ENCODE measurements around the gene IFI44. TPM values are rescaled to one million over a fixed set of nuclear protein-coding genes. Genes with fewer than 3 reads are reported as not detected.

The IFI44 gene
- total and polyA plus RNA-seq, 2 donors (not counting 3 experiments of a cell fraction or from before 2014, with no cell fraction given), result 11.8 to 12.3 TPM

DNA sequence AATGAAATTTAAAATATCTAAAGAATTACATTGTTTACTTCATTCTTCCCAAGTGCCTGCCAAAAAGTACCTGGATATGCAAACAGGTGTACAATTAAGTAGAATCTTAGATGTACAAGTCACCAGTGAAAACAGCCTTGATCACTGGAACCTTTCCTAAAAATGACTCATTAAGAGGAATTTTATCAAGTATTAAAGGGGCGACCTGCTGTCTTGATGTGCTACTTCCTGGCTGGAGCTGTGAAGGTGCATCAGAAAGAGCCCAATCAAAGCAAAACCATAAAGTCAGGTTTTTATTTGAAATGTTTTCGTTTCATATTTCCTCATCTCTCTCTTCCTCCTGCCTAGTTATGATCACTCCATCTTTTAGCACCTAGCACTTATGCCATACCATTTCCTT lies 33.4 kb downstream of the IFI44 start:
- Histone ChIP-seq H3K36me3 (ENCODE audit: control insufficient read depth in 2 of 2, extremely low read depth in 1 of 2, insufficient read depth in 2 of 2, low read length in 2 of 2) (no peaks in the 10 kb centered on the region), H3K4me1 (ENCODE audit: control insufficient read depth, extremely low read depth, insufficient read depth, low read length) (no peaks in the 10 kb centered on the region), H3K9ac (replicated peaks; ENCODE audit: extremely low read depth, insufficient read depth, low read length) (no peak overlapping the region), H3K9me1 (replicated peaks; ENCODE audit: control insufficient read depth, extremely low read depth, insufficient read depth, low read length) (no peaks in the 10 kb centered on the region), H3K27me3 (ENCODE audit: control insufficient read depth in 2 of 2, insufficient read depth in 2 of 2, low read length in 2 of 2) (no peaks in the 10 kb centered on the region), H3K4me3 (replicated peaks in 1 of 3; ENCODE audit: insufficient read depth in 1 of 3, low read depth in 1 of 3, low read length in 3 of 3) (no peak overlapping the region), H3K9me3 (replicated peaks; ENCODE audit: control insufficient read depth, insufficient read depth, low read length) (no peaks in the 10 kb centered on the region), H4K20me1 (replicated peaks; ENCODE audit: control insufficient read depth, extremely low read depth, insufficient read depth, low read length) (no peaks in the 10 kb centered on the region), H3K79me2 (ENCODE audit: control insufficient read depth, insufficient read depth, low read length) (no peaks in the 10 kb centered on the region), H3K4me2 (ENCODE audit: insufficient read depth, low read length) (no peak overlapping the region), H3K27ac (ENCODE audit: insufficient read depth, low read depth, low read length) (no peak overlapping the region), H2AFZ (ENCODE audit: low read depth, low read length) (no peak overlapping the region)
- FAIRE-seq, result no peak
- dilution Hi-C loops (cut with MboI; ENCODE audit: extremely low pct_ligation_motif_present, low sequenced_read_pairs), result no loop called here
- intact Hi-C loops (cut with micrococcal nuclease), result no loop called here
- no peak for TF ChIP-seq JUN (IDR thresholded peaks at IDR 0.05; ENCODE audit: borderline replicate concordance, insufficient read depth, insufficient read length, low read depth)
- TF ChIP-seq FOS (IDR thresholded peaks at IDR 0.05; ENCODE audit: borderline replicate concordance, insufficient read depth, low read length), result peak; percentile 34
- ChIA-PET POLR2A (no interaction called here), CTCF (interaction anchor here (1.6 kb wide), 1 partner anchor 156 kb away, joined by 3 read pairs; no protein-coding TSS in a partner anchor)
- DNase-seq (ENCODE audit: low read depth, low spot score), result peak; percentile 16
- no TSS peak for BruUV-seq (replicated peaks)

DNA sequence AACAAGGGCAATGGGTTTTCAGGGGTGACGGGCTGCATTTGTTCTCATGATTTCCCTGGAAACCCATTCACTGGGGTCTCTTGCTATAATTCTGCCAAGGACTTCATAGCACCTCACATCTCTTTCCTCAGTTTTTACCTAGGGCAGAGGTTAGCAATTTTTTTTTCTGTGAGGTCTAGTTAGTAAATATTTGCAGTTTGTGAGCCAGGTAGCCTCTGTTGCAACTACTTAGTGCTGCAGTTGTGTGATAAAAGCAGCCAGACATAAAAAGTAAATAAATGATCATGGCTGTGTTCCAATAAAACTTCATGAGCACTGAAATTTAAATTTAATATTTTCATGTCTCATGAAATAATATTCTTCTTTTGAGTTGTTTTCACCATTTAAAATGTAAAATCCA lies 37.7 kb downstream of the IFI44 start:
- Histone ChIP-seq H3K9me1 (replicated peaks; ENCODE audit: control insufficient read depth, extremely low read depth, insufficient read depth, low read length) (no peaks in the 10 kb centered on the region), H2AFZ (ENCODE audit: low read depth, low read length) (no peak overlapping the region), H3K27me3 (ENCODE audit: control insufficient read depth in 2 of 2, insufficient read depth in 2 of 2, low read length in 2 of 2) (no peaks in the 10 kb centered on the region), H3K4me2 (ENCODE audit: insufficient read depth, low read length) (no peak overlapping the region), H3K9me3 (replicated peaks; ENCODE audit: control insufficient read depth, insufficient read depth, low read length) (no peaks in the 10 kb centered on the region), H3K9ac (replicated peaks; ENCODE audit: extremely low read depth, insufficient read depth, low read length) (no peak overlapping the region), H3K79me2 (ENCODE audit: control insufficient read depth, insufficient read depth, low read length) (no peaks in the 10 kb centered on the region), H3K27ac (ENCODE audit: insufficient read depth, low read depth, low read length) (no peak overlapping the region), H3K4me3 (replicated peaks in 1 of 3; ENCODE audit: insufficient read depth in 1 of 3, low read depth in 1 of 3, low read length in 3 of 3) (no peak overlapping the region), H3K4me1 (ENCODE audit: control insufficient read depth, extremely low read depth, insufficient read depth, low read length) (peaks cover 2% of the 10 kb centered on the region), H4K20me1 (replicated peaks; ENCODE audit: control insufficient read depth, extremely low read depth, insufficient read depth, low read length) (no peaks in the 10 kb centered on the region), H3K36me3 (ENCODE audit: control insufficient read depth in 2 of 2, extremely low read depth in 1 of 2, insufficient read depth in 2 of 2, low read length in 2 of 2) (no peaks in the 10 kb centered on the region)
- intact Hi-C loops (cut with micrococcal nuclease), result loop anchor here (5.0 kb wide), 1 partner anchor 665 kb away; no protein-coding TSS in a partner anchor
- POLR2A ChIA-PET, result no interaction called here
- BruUV-seq (replicated peaks), result no TSS peak
- dilution Hi-C loops (cut with MboI; ENCODE audit: extremely low pct_ligation_motif_present, low sequenced_read_pairs), result no loop called here
- TF ChIP-seq, protein P1, sequence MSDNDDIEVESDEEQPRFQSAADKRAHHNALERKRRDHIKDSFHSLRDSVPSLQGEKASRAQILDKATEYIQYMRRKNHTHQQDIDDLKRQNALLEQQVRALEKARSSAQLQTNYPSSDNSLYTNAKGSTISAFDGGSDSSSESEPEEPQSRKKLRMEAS (IDR thresholded peaks at IDR 0.05; ENCODE audit: insufficient read depth, insufficient read length), result no peak
- TF ChIP-seq MYC (IDR thresholded peaks at IDR 0.05; ENCODE audit: low read depth, low read length), result no peak
- TF ChIP-seq, protein P2, sequence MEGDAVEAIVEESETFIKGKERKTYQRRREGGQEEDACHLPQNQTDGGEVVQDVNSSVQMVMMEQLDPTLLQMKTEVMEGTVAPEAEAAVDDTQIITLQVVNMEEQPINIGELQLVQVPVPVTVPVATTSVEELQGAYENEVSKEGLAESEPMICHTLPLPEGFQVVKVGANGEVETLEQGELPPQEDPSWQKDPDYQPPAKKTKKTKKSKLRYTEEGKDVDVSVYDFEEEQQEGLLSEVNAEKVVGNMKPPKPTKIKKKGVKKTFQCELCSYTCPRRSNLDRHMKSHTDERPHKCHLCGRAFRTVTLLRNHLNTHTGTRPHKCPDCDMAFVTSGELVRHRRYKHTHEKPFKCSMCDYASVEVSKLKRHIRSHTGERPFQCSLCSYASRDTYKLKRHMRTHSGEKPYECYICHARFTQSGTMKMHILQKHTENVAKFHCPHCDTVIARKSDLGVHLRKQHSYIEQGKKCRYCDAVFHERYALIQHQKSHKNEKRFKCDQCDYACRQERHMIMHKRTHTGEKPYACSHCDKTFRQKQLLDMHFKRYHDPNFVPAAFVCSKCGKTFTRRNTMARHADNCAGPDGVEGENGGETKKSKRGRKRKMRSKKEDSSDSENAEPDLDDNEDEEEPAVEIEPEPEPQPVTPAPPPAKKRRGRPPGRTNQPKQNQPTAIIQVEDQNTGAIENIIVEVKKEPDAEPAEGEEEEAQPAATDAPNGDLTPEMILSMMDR (IDR thresholded peaks at IDR 0.05; ENCODE audit: extremely low read depth in 1 of 2, insufficient read depth in 1 of 2, low read depth in 1 of 2, low read length in 2 of 2), result no peak
- DNase-seq (ENCODE audit: low read depth, low spot score) (no peak), FAIRE-seq (no peak)
- CTCF ChIA-PET, result interaction anchor here (1.9 to 2.1 kb wide), 3 partner anchors 18 to 153 kb away, joined by 4 to 38 read pairs (median 8); no protein-coding TSS in a partner anchor

Measured in endothelial cell of umbilical vein (primary cell).